Cerebellar cortex (tissue), 1 donor: ENCODE measurements around the gene SYT7.

ENCODE experiments used
- DNase-seq: peaks from one replicate; pipeline ENCODE4 v3.0.0-alpha.2; 2015; ENCODE audit warnings: low spot score

The SYT7 gene

DNA sequence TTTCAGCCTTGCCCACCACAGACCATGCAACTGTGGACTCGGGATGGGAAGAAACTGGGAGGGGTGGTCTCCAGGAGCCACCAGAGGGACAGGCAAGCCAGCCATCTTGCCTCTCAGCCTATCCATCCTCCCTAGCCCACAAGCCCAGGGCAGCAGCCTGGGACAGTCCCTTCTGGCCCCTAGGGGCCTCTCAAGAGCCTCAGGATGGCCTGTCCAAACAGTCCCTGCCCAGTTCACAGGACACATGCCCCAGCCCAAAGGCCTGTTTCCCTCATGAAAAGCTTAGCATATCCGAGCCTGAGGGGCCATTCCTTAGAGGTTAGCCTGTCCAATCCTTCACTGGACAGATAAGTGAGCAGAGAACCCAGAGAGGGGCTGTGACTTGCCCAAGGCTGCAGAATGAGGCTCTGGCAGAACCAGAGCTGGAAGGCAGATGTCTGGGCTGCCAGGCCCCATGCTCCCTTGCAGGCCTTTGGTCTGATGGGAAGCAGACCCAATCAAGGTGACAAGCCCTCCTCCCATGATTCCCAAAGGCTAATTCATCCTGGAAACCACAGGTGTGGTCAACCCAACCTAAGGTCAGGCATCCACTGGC lies 44.1 kb downstream of the SYT7 start:
- DNase-seq = no peak

DNA sequence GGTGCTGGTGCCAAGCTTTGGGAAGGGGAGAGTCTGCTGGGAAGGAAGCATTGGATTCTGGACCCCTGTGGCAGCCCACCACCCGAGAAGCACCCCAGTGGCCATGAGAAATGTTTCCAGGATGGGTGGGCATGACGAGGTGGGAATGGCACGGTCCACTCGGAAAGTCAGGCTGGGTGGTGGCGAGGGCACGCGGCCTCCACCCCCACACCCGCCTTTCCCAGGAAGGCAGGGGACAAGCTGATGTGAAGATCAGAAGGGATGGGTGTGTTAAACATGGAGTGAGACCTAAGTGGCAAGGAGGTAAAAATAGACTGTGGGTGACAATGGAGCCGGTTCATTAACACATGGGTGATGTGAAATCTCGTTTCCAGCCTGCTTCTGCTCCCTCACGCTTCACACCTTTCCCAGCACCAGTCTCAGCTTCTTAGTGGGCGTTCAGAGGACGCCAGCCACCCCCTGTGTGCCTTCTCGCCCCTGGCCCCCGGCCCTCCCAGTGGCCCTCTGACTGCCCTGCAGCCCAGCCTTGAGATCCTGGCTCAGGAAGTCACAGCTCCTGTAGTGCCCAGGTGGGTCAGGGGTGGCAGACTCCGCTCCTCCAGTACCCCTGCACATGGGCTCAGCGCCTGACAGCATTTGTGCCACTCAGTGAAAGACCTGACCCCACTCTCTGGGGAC lies 44.7 kb downstream of the SYT7 start:
- DNase-seq = no peak

DNA sequence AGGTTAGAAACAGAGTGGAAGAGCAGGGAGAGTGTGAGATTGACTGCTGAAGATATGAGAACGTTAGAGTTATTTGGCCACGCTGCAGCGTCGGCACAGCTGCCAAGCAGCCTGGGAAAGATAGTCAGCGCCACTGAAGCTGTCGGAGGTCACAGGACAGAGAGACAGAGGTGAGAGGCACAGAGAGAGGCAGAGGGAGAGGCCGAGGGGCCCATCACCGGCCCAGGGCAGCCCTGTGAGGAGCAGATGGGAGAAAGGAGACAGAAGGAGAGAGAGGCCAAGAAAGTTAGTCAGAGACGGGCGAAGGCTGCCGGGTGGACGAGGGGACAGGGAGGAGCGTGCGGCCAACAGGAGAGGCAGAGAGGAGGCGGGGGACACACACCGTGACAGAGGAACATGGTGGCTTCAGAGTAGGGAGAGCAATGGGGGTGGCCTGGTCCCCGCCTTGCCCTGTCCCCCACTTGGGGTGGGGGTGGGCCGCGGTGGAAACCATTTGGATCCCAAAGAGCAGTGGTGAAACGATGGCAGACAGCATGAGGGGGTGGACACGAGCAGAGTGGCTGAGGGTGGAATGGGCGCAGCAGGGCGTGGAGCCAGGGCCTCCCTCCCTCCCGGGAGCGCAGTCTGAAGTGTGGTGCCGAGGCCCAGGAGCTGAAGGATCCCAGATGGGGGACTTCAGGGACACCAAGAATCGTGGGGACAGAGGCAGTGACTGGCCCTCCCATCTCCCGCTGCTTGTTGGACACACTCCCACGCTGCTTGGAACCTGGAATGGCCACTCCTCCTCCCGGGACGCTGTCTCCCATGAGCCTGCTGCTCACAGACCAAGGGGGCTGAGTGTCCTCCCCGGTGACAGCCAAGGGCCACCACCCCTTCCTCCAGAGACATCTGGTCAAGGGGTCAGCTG lies 45.7 kb downstream of the SYT7 start:
- no peak for DNase-seq

DNA sequence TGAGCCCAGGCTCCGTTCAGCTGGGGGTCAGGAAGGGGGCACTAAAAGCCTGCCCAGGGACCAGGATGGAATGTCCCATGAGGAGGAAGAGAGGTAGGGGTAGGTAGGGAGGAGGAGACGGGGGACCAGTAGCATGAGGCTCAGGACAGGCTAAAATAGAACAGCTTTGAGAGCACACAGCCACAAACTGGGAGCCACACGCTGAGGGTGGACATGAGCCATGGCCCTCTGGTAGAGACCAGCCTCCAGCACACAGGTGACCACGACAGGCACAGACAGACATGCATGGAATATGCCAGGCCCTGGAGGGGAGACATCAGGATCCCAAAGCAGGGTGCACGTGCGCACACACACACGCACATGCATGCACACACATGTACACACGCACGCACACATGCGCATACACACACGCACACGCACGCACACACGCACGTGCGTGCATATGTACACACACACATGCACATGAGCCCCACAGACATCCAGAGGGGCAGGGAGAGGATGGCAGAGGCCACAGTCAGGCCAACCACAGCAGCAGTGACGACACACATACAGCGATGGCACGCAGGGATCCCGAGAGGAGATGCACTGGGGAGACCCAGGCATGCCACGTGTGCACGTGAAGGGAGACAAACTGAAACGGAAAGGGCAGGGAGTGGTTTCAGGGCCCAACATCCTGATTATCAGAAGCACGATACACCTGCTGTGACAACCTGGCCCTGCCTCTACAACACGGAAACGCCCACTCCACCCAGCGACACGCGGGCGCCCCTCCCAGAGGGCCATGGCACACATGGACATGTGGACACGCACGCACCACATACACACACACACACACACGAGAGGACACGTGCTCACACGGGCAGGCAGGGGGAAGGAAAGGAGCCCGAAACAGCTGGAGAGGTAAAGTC lies 46.6 kb downstream of the SYT7 start:
- peak; percentile 58 for DNase-seq

DNA sequence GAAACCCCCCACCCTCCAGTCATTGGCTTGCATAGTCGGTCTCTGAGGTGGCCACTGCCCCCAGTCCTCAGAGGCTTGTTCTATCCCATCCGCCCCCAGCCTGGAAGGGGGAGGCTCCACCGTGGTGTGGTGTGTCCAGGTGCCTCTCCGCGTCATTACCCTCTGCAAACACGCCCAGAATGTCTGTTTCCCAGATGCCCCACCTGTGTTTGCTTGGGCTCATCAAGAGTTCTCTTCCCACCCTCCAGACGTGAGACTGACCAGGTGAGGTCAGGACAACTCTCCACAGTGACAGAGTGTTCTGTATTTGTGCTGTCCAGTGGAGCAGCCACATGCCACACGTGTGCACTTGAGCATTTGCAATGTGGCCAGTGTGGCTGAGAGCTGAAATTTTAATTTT lies 47.5 kb downstream of the SYT7 start:
- no peak for DNase-seq

DNA sequence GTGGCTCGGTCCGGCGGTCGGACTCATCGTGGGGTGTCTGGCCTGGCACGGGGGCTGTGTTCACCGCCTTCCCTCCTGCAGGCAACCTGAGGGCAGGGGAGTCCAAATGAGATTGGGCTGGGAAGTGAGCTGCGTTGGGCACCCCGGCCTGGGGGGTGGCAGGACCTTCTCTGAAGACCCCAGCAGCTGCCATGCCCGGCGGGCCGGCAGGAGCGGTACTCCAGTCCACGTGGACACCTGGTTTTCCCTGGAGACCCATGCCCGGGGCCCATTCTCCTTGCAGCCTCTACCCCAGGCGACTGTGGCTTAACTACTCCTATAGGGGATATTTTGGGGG lies 47.9 kb downstream of the SYT7 start:
- DNase-seq = no peak

DNA sequence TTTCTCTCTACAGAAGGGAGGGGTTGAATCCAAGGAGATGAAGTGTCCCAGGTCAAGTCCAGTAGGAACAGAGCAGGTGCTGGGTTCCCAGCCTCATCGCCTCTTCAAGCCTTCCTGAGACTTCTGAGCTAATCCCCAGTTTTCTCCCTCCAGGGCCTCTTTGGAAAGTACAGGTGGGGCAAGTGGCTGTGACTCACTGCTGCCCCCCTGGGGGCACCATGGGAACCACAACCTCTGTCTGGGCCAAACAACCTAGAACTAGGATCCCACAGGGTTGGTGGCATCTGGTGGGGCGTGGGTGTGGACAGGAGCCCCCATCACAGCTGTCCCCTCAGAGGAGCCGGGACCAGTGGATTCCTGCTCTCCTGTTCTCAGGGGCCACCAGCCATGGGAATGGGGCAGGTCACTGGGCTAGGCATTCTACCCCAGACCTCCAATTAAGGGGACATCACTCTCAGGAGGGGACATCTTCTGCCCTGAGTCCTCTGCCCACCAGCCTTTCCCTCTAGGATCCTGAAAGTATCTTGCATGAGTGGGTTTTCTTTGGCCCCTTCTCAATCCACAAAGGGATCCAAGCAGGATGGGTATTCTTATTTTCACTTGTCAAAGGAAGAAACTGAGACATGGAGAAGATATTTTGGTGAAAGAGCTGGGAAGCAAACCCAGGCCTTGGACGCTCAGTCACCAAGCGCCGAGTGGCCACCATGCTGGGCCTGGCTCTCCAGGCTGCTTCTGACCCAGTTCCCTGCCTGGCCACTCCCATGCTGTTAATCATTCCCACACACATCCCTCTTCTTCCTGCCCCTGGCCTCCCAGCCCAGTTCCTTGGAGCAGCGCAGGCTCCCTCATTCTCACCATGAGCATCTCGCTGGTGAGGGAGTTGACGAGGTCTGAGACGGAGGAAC lies 48.5 kb downstream of the SYT7 start:
- DNase-seq = peak; percentile 44

DNA sequence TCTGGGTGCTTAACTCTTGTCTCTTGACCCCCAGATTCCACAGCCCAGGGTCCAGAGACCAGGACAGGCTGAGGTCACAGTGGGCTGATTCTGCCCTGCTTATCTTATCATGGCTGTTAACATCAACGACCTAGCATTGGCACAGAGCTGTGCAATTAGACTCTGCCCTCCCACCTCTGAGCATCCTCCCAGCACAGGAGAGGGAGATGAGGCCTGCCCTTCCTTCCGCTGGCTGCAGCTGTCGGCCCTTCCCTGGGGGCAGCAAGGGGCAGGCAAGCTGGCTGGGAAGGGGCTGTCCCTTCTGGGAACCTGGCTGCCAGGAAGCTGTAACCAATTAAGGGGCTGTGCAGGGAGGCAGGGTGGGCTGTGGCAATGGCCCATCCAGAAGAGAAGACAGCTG lies 49.8 kb downstream of the SYT7 start:
- no peak for DNase-seq

DNA sequence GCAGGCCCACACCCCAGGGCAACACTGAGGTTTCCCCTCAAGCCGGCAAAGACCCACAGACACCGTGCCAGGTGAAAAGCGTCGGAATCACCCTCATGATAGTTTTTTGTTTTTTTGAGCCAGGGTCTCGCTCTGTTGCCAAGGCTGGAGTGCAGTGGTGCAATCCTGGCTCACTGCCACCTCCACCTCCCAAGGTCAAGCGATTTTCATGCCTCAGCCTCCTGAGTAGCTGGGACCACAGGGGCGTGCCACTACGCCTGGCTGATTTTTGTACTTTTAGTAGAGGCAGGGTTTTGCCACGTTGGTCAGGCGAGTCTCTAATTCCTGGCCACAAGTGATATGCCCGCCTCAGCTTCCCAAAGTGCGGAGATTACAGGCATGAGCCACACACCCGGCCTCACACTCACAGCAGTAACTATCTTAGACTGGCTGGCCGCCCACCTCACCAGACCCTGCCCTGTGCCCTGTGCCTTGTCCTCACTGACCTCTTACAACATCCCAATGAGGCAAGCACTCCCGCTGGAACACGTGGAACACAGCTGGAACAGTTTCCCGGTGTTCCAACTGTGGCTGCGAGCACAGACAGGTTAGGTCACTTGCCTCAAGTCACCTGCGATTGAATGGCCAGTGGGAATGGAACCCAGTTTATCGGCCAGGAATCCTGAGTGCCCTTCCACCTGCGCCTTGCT lies 51.2 kb downstream of the SYT7 start:
- no peak for DNase-seq

DNA sequence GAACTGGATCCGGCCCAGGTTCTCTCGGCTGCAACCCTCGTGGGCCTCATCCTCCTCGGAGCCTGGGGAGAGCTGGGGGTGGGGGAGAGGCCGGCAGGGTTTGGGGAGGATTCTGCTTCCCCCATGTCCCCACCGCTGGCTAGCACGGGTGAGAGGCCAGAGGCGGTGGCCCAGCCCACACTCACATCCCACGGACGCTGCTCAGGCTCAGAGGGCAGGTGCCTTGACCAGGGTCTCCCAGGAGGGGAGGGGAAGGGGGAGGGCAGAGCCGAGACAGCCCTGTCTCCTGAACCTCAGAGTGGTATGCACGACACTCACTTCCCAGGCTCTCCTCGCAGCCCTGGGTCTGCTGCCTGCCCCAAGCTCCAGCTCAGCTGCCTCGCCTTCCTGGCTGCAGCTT lies 52.8 kb downstream of the SYT7 start:
- DNase-seq = no peak

DNA sequence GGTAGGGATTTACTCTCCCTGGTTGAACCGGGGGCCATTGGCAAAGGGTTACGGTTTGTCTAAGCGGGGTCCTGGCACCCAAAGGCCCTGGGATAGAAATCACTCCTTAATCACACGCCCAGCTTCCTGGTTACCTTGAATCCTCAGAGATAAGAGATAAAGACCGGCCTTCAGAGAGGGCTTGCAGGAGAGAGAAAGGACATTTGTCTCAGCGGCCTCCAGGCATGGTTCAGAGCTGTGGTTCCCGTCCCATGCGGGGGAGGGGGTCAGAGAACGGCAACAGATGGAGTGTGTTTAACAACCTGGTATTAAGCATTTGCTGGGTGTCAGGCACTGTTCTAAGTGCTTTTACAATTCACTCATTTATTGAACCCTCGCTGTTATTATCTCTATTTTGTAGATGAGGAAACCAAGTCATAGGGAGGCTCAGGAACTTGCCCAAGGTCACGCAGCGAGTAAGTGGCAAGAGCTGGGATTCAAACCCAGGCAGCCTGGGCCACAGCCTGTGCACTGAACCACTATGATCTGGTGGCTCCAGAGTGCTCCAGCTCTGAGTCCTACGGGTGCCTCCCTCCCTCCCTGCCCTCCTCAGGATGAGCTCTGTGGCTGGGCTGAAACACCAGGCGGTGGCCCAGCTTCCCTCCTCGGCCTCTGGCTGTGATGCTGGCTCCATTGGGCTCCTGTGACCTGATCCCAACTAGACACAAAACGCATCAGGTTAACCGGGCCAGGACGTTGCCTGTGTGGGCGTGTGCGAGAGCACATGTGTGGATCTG lies 53.7 kb downstream of the SYT7 start:
- no peak for DNase-seq

DNA sequence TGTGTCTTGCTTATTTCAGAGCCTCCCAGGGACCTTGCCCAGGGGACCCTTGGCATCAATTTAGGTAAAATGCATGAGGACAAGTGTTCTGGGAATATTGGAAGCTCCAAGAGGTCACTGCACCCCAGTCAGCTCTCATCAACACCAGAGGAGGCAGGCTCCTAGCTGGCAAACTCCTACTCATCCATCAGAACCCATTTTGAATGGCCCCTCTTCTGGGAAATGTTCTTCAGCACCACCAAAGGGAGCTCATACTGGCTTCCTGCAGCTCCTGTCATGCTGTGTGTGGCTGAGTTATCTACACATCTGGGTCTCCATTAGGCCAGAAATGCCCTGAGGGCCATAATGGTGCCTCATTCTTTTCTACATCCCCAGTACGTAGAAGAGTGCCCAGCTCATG lies 54.6 kb downstream of the SYT7 start:
- DNase-seq = no peak

DNA sequence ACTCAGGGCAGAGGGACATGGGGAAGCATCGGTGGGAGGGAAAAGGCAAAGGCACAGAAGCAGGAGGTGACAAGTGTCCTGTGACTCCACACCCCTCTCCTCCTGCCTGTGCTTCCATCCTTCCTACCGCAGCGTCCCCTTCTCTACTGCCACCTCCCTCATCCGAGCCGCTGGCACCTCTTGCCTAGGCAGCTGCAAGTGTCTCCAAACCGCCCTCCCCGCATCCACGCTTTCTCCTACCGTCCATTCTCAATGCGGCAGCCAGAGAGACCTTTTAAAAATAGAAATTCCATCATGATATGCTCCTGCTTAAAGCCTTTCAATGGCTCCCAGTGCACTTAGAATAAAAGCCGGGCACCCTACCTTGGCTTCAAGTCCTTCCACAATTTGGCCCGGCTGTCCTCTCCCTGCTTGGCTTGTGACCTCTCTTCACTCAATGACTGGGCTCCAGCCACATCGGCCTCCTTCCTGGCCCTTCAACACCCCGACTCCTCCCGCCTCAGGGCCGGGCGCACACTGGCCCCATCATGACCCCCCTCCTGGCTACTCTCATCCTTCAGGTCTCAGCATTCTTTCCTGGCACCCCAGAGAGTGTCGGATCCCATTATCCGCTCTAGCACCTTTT lies 55.8 kb downstream of the SYT7 start:
- DNase-seq = no peak

DNA sequence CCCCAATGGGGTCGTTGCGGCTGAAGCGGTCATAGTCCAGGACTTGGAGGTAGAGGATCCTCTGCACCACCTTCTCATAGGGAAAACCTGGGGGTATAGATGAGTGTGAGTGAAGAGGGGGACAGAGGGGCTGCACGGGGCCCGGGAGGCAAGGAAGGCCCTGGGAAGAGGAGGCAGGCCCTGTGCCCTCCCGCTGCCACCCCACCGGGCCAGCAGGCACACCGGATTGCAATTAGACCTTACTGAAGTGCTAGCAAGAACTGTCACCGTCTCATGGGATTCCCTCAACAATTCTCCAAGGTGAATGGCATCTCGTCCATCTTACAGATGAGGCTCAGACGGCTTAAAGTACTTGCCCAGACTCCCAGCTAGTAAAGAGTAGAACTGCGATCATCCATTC lies 56.4 kb downstream of the SYT7 start:
- no peak for DNase-seq

DNA sequence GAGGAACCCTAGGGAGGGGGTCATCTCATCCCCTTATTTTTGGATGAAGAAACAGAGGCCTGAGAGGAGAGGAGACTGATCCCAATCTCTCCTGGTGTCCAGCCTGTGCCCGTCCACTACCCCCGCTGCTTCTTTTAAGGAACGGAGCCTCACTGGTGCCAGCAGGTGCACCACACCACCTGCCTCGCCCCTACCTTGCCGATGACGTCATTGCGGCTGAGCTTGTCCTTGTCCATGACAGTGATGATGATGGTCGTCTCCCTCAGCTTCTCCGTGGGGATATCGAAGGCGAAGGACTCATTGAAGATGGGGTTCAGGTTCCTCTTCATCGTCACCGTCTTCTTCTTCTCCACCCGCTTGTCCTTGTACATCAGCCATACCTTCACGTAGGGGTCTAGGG lies 58.0 kb downstream of the SYT7 start:
- no peak for DNase-seq

DNA sequence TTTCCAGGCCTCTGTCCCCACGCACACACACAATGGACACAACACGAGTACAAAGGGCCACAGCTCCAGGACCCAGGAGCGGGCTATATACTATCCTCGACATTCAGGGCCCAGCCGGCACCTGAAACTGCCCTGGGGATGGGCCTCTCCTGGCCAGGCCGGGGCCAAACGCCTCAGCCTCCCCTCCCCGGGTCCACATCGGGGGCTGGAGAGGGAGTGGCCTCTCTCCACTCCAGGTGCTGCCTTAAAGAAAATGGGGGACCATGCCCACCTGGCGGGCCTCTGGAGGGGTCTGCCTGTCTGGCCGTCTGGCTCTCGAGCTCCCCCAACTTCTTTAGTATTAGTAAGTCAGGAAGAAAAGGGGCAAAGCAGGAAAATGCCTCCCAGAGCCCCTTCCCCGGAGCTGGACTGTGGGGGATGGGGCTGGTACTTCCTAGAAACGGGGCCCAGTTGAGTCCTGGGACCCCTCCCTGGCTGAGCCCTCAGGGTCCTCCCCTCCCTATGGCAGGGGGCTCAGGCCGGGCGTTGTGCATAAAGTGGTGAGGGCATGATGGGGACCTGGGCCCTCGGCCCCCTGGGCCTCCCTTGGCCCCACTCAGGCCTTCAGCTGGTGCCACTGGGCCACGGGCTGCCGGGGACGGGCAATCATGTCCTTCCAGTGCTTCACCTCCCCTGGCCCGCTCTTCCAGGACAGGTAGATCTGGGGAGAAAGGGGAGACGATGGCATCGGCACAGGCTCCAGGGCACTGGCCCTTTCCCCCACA lies 62.7 kb downstream of the SYT7 start:
- no peak for DNase-seq

DNA sequence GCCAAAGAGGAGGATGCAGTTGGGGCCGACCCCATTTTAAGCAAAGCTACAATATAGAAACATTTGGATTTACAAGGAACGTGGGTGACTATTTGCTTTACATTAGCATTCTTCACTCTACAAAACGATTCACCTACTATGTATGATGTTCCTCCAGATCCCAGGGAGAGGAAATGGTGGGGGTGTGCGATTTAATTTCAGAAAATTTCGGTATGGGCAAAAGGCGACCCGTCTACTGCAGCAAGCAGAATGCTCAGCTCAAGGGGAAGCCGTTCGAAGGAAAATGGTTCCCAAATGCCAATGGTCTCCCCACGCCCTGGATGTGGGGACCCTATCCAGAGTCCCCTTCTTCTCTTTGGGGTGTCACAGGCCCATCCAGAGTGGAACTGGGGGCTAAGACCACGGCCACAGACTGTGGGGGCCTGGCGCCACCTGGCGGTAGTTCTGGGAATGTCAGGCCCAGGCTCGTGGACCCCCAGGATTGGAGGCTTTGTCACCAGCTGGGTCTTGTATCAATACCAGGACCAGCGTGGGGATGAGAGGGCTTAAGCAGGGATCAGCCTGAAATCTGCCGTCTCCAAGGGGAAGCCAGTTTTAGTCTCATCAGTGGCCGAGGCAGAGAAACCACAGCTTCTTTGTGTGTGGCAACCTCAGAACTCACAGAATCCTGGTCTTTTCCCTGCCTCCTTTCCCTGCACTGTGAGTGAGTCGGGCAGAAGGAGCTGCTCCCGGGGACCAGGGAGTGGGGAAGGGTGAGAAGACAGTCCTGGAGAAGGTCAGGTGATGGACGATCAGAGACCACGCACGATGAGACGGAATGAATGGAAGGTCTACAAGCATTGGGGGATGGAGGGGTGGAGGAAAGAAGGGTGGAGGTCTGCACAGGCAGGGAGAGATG lies 64.0 kb downstream of the SYT7 start:
- no peak for DNase-seq

DNA sequence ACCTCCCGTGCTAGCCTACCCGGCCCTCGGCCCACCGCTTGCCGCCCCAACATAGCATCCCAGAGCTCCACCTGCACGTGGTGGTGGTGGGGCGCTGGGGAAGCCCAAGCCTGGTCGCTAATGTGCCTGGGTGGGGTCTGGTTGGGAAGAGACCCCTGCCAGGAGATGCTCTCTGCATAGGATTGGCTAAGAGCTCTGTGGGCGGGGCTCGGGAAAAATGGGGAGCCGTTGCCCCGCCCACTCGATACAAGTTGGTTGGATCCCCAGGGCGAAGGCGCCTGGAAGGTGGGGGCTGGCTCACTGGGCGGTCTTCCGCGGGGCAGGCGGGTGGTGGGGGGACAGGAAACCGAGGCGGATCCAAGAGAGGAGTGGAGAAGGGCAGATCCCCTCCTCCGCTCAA lies 64.7 kb downstream of the SYT7 start:
- no peak for DNase-seq
